GM18907 (cell line): Measurements from ENCODE around the gene CCDC91.
"Not testable (repeated sequence)": the region's sequence is repeated elsewhere in the genome, so short reads cannot be mapped to it uniquely, and the experiment has no call there.

ENCODE experiments used
- ATAC-seq: cut with Tn5 transposase; IDR thresholded peaks from one replicate; pipeline ENCODE4 v1.9.1; 2021; ENCODE audit warnings: mild to moderate bottlenecking, moderate library complexity; ENCODE audit not compliant: unreplicated experiment

The CCDC91 gene

DNA sequence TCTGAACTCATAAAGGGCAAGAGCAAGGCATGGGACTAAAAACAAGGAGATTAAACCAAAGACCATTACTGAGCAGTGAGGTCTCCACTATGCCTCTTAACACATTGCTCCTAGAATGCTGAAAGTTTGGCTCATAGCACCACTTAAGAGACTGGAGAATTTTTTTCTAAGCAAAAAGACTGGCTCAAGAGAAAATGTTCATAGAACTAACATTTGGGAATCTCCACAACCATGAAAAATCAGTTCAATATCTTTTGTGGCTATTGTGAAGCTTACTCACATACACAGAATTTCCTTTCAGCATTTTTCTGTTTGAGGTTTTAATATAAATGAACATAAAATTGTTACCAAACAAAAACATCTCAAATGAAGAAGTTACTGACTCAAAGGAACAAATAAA lies 255.8 kb downstream of the CCDC91 start:
- ATAC-seq = no peak

DNA sequence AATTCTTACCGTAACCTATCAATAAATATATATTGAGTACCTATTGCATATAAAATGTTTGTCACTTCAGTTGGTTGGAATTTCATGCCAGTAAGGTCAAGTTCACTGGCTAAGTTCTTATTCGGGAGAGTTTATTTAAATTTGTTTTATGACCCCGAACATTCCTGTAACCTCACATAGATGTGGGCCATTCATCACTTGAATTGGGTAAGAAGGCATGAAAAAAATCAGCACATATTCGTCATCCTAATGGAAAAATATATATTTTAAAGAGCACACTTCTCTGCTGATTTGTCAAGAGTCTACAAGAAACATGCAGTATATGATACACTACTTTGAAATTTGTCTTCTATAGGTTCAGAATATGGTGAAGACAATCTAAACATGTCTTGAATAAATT lies 263.4 kb downstream of the CCDC91 start:
- ATAC-seq = no peak

DNA sequence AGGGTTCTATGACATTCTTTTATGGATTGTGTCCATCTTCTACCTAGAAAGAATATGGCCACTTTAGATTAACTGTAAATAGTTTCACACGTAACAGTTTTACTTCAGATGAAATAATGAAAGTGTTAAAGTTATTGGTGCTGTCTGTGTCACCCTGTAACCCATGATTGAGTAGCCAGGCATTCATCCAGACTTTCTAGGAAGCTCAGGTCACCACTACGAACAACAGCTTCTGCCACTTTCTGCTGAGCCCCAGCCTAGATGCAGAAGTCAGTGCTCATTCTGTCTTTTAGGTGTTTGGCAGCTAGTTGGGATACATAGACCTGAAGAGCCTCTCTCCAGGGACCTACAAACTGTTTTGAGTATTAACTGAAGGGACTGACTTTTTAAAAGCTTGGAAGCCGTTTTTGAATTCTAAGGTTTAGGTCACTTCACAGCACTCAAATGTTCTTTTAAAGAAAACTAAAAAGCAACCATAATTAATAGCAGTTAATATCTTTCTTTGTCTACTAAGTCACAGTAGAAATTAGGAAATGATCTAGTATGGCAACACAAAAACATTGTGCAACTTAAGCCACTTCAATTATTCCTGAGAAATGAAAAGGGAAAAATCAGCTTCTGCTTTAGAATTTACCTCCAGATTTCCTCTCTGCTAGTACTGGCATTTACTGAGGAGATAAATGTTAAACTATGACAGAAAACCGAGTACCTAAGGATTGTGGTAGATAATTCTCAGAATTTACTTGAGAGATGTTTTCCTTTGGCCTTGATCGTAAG lies 266.9 kb downstream of the CCDC91 start:
- ATAC-seq = no peak

DNA sequence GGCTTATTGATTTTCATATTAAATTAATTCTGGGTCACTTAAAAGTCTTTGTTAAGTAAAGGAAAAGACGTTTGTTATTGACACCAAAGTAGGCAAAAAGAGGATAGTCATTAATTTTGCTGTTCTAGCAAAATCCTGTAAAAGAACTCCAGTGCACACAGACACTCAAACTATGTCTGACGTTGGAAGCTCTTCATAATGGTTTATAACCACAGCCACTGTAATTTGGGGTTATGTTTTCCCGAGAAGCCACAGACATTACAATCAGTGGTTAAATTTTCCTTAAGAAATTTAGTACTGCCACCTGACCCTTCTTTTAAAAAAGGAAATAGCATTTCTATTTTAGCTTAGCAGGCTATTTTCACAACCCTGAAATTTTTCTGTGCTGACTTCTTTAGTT lies 267.5 kb downstream of the CCDC91 start:
- no peak for ATAC-seq

DNA sequence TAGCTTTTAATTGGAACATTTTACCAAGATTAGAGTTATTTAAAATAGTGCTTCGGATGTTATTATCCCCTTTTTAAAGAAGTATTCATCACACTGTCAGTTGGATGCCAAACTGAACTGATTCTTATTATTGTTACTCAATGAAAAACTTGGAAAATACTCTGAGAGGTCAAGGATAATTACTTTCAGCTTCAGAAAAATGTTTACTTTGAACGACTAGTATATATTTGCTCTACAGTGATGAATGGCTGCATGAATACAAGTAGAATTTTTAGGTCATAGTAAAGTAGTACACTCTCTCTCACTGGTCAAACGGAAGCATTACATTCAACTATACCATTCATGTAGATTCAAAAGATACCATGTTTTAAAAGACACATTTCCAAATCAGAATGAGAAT lies 269.2 kb downstream of the CCDC91 start:
- ATAC-seq = no peak

DNA sequence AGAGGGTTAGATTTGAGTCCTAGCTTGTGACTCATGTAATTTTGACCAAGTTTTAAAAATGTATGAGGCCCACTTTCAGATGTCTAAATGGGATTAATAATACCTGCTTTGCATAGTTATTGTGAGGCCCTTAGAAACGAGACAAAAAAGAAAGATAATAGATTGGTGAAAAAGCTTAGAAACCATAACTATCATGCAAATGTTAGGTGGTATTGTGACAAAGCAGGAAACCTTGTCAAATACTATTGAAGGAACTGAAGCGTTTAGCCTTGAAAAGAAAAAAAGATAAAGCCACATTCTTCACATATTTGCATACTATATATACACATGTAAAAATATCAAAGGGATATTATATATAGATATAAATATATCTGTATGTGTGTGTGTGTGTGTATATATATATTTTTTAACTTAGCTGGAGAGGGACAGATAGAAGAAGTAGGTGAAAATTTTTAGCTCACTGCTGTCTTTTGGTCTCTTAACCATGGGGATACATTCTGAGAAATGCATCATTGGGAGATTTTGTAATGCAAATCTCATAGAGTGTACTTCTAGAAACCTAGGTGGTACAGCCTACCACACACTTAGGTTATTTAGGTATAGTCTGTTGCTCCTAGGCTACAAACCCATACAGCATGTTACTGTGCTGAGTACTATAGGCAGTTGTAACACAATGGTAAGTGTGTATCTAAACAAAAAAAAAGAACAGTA lies 270.3 kb downstream of the CCDC91 start:
- ATAC-seq = peak; percentile 76

DNA sequence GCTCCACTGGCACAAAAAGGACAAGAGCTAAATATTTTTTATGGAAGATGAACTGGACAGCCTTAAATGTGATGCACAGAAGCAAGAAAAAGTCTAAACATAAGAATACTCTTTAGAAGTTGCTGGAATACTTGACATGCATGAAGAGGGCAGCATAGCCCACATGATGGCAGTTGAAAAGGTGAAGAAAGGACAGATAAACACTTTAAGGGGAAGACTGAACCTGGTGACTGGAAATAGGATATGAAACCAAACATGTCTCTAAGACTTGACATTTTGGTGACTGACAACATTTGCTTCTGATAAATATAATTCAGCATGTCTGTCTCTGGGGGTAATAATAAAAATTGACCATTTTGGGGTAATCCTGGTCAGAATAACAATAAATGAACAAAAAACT lies 273.1 kb downstream of the CCDC91 start:
- ATAC-seq = no peak

- not testable (repeated sequence) for ATAC-seq
Observed at GRCh38 chr12:28471762-28472161, 281.5 kb downstream of the CCDC91 start.

DNA sequence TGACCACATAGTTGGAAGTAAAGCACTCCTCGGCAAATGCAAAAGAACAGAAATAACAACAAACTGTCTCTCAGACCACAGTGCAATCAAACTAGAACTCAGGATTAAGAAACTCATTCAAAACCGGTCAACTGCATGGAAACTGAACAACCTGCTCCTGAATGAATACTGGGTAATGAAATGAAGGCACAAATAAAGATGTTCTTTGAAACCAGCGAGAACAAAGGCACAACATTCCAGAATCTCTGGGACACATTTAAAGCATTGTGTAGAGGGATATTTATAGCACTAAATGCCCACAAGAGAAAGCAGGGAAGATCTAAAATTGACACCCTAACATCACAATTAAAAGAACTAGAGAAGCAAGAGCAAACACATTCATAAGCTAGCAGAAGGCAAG lies 285.9 kb downstream of the CCDC91 start:
- ATAC-seq = not testable (repeated sequence)

GRCh38 chr12:28479097-28479496 lies 288.8 kb downstream of the CCDC91 start:
- ATAC-seq = not testable (repeated sequence)

DNA sequence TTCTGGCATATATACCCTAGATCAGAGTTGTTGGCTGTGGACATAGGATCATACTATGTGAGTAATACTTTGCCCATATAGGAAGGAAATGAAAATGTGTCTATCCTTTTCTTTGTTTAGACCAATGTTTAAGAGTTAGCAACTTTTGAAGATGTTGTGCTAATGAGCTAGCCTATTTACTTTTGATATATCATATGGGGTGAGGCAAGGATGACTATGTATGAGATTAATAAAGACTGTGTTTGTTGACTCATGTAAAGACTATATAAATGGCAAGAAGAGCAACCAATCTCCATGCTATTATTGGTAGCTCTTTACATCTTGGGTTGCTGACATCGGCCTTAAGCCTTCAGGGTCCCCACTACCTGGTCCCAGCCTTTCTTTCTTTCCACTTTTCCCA lies 289.4 kb downstream of the CCDC91 start:
- ATAC-seq = no peak

DNA sequence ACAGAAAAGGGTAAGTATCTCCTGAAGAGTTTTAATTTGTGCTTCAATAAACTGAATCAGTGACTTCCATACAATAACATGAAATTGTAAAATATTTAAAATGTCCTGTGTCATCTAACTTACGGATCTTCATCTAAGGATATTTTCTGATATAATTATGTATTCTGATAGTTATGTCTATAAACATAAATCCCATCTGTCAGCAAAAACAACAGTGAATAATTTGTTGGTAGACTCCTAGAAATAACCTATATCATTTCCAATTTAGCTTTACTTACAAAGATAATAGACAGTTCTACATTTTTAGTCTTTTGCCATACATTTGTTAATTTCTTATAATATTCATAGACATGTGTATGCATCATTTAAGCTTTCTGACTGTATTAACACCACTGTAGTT lies 293.9 kb downstream of the CCDC91 start:
- ATAC-seq = no peak

DNA sequence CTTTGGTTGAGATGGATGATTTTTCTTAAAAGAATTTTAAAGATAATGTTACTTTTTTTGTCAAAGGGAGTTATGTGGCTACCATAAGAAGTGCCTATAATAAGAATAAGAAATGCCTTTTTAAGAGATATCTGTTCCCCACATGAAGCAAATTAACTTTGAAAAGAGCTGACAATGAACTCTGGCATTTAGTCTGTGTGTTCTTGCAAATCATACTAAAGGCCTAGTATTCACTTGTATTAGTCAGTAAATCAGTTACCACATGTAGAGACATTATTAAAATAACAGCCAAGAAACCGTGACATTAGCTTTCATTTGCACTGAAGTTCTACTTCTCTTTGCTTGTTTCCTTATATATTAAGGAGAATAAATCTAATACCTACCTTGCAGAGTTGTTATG lies 296.3 kb downstream of the CCDC91 start:
- no peak for ATAC-seq

GRCh38 chr12:28489246-28489645 lies 299.0 kb downstream of the CCDC91 start:
- ATAC-seq = no peak

- ATAC-seq = peak; percentile 97
Observed at GRCh38 chr12:28497889-28498411, 307.7 kb downstream of the CCDC91 start.

DNA sequence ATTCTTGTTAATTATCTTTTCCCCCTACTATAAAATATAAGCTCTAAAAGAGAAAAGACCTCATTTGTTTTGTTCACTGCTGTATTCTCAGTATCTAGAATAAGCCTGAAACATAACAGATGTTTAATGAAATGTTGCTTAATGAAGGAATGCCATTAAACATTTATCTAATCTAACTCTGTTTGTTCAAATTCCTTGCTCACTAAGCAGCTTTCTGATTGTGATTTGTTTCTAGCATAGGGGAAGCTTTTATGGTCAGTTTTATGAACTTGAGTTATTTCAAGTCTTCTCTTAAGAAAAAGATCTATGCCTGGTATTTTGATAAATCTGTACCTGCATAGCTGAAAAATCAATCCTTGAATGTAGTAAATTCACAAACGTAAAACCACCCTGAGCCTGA lies 308.6 kb downstream of the CCDC91 start:
- ATAC-seq = no peak

- ATAC-seq = no peak
Observed at GRCh38 chr12:28500373-28501024, 310.2 kb downstream of the CCDC91 start.

- ATAC-seq = no peak
Observed at GRCh38 chr12:28506271-28506670, 316.0 kb downstream of the CCDC91 start.

- no peak for ATAC-seq
Observed at GRCh38 chr12:28507033-28507432, 316.8 kb downstream of the CCDC91 start.

DNA sequence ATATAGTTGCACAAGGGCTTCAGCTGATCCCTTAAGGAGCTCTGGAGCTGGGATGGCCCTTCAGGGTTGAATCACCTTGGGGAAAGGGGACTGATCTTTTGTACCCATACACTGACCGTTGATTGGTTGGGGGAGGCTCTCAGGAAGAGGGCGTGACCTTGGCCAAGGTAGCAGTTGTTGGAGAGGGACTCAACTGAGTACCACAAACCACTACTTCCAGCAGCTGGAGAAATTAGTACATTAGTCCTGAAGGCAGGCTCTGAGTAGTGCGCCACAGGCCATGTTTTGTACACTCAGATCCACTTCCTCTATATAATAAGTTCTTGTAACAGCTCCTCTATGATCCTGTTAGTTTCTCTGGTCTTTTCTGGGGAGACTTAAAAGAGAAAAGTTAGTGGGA lies 317.6 kb downstream of the CCDC91 start:
- no peak for ATAC-seq

DNA sequence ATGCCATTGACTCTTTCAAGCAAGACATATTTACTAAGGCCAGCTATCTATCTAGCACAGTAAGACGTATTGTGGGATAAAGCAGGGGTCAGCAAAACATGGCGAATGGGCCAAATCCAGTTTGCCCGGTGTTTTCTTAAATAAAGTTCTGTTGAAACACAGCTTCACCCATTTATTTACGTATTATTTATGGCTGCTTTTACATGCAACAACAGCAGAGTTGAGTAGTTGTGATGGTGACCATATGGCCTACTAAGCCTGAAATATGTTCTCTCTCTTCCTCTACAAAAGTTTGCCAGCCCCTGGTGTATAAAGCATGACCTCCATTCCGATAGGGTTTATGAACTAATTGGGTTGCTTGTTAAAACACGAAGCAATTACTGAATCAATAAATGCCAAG lies 322.1 kb downstream of the CCDC91 start:
- ATAC-seq = no peak

GRCh38 chr12:28512876-28513275 lies 322.6 kb downstream of the CCDC91 start:
- no peak for ATAC-seq
